Esophagus squamous epithelium (tissue), 5 donors: Measurements from ENCODE around the gene ROR2. TPM values are rescaled to one million over a fixed set of nuclear protein-coding genes. Genes with fewer than 3 reads are reported as not detected.

Source experiments
- DNase-seq: peaks from one replicate; lab custom pipeline; 2025; lab: John Stamatoyannopoulos, UW
- H3K27ac ChIP-seq, 4 donors: fragments of 200-600 bp; sonication (generic); one replicate each; pipeline ENCODE4 v1.5.1; 2016 to 2019; ENCODE audit warnings: mild to moderate bottlenecking in 1 of 4
- H3K27me3 ChIP-seq, 4 donors: fragments of 200-600 bp; sonication (generic); 1 replicate in 3 of 4; 2 replicates in 1 of 4; pipeline versions ENCODE4 v1.5.1 to v1.6.0; 2017 to 2021; ENCODE audit warnings: antibody characterized with exemption in 1 of 4
- H3K36me3 ChIP-seq, 3 donors: fragments of 200-600 bp; sonication (generic); one replicate each; pipeline ENCODE4 v1.5.1; 2016 to 2019
- H3K4me1 ChIP-seq, 3 donors: fragments of 200-600 bp; sonication (generic); one replicate each; pipeline ENCODE4 v1.5.1; 2017 to 2019
- H3K4me3 ChIP-seq, 4 donors: fragments of 200-600 bp; sonication (generic); 1 replicate in 3 of 4; 2 replicates in 1 of 4; pipeline ENCODE4 v1.5.1; 2016 to 2019; ENCODE audit warnings: mild to moderate bottlenecking in 2 of 4, moderate library complexity in 1 of 4
- H3K9me3 ChIP-seq, 3 donors: fragments of 200-600 bp; sonication (generic); one replicate each; pipeline ENCODE4 v1.5.1; 2016 to 2019
- CTCF ChIP-seq, 6 experiments: fragments of 450-650 bp in 4 of 6; fragments of 200-600 bp in 2 of 6; sonication (generic) in 2 of 6; IDR thresholded peaks; one replicate each; pipeline ENCODE4 v1.5.1; 2016 to 2019; ENCODE audit warnings: antibody characterized with exemption in 6 of 6, mild to moderate bottlenecking in 4 of 6, moderate library complexity in 4 of 6
- POLR2A ChIP-seq, 4 donors: fragments of 450-650 bp; IDR thresholded peaks; one replicate each; pipeline ENCODE4 v1.6.1; 2017; ENCODE audit warnings: antibody characterized with exemption in 4 of 4, mild to moderate bottlenecking in 4 of 4, moderate library complexity in 3 of 4
- WGBS, 2 donors: methylation state at CpG; one replicate each; pipeline ENCODE4 v1.1.5; 2018; 5-methylcytosine and 5-hydroxymethylcytosine counted together
- intact Hi-C: fragments of 100-400 bp; cut with DNase I; formaldehyde crosslinking; loops from one replicate; pipeline ENCODE4 v1.15.0; 2022
- total RNA-seq, 4 donors: library from RNA; depleted of rRNA; stranded (reverse); fragments of >200 nt; gene quantifications; one replicate each; pipeline ENCODE4 v1.1.0, GENCODE V29; 2016
- donor health status: DM: yes; HTN: yes; CAD: no.

Gene ROR2
- total RNA-seq, 4 donors from 2014 or later: 0.68 to 12.6 (median 3.7) TPM

- WGBS, 2 donors: 21 to 25% methylated on average over 4 of the region's 4 CpGs
- no peak for DNase-seq
These were observed 378.0 kb downstream of the ROR2 start for GRCh38 chr9:91572044-91572443.

GRCh38 chr9:91571036-91571435 lies 379.0 kb downstream of the ROR2 start:
- intact Hi-C loops: no loop called here
- TF ChIP-seq POLR2A (IDR thresholded peaks at IDR 0.05) (no peak), CTCF (IDR thresholded peaks at IDR 0.05) (no peak)
- no peak overlapping the region for H3K4me3 ChIP-seq
- H3K36me3 ChIP-seq: no peaks in the 10 kb centered on the region
- H3K9me3 ChIP-seq: peaks cover 0 to 17% (median 10%) of the 10 kb centered on the region in 3 donors
- no peak overlapping the region for H3K27ac ChIP-seq
- peaks cover 0 to 86% (median 4%) of the 10 kb centered on the region in 4 donors for H3K27me3 ChIP-seq
- no peak for DNase-seq
- peaks cover 0 to 21% (median 7%) of the 10 kb centered on the region in 3 donors for H3K4me1 ChIP-seq

More at GRCh38 chr9:91572044-91572443, 378.0 kb downstream of the ROR2 start:
- Histone ChIP-seq H3K9me3 (peaks cover 0 to 17% (median 10%) of the 10 kb centered on the region in 3 donors), H3K27ac (no peak overlapping the region), H3K27me3 (peaks cover 0 to 90% (median 4%) of the 10 kb centered on the region in 4 donors), H3K4me3 (no peak overlapping the region), H3K4me1 (peaks cover 0 to 21% (median 7%) of the 10 kb centered on the region in 3 donors), H3K36me3 (no peaks in the 10 kb centered on the region)
- TF ChIP-seq POLR2A (IDR thresholded peaks at IDR 0.05) (no peak), CTCF (IDR thresholded peaks at IDR 0.05) (no peak)
- intact Hi-C loops: no loop called here

DNA sequence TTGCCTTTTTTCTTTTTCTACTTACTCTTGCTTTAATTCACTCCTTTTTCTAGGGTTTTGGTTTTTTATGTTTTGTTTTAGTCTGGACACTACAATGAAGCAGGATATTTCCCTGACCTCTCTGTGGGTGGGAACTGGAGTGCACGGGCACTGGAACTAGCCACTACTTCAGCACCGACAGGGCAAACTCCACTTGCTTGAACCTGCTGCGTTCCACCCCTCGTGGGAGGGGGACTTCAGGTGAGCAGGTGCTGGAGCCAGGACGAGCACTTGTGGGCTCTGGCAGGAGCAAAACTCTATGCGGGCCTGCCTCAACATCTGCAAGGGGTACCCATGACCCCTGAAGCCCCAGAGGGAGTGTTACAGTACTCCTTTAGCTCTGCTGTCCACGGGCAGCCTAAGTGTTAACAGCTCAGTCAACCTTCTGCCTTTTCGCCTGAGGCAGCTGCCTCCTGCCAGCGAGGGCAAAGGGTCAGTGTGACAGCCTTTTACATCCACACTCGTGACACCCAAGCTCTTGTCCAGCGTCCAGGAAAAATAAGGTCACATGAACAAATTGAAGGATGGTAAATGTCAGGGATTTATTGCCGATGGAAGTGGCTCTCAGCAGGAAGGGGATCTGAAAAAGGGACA lies 382.3 kb downstream of the ROR2 start:
- Histone ChIP-seq H3K27ac (no peak overlapping the region), H3K36me3 (no peaks in the 10 kb centered on the region), H3K4me1 (peaks cover 0 to 17% (median 4%) of the 10 kb centered on the region in 3 donors), H3K4me3 (no peak overlapping the region), H3K9me3 (peaks cover 0 to 17% (median 10%) of the 10 kb centered on the region in 3 donors), H3K27me3 (peaks cover 0 to 84% (median 4%) of the 10 kb centered on the region in 4 donors)
- WGBS, 2 donors: 78 to 100% methylated on average over 2 to 7 of the region's 12 CpGs
- DNase-seq: no peak
- TF ChIP-seq POLR2A (IDR thresholded peaks at IDR 0.05): no peak
- no peak for TF ChIP-seq CTCF (IDR thresholded peaks at IDR 0.05)
- intact Hi-C loops: no loop called here

DNA sequence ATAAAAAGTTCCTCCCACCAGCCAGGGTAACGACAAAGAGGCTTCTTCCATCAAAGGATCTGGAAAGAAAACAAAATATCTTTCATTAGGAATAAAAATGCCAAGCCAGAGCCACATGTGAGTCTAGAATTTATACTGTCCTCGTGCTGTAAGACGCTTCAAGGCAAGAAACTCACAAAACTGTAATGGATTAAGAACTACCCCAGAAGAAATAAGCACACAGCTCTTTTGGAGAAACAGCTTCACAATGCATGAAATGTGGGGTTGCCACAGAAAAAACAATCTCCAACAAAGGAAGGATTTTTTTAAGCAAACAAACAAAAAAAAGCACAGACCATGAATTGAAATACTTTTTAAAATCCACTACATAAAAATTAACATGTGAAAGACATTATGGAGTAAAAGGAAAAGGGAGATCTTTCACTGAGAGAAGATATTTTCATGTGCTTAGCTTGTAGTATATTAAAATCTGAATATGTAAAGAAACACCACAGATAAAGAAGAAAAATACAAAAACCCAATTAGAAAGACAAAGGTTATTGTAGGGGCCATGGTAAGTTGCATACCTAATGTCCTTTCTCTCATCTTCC lies 385.9 kb downstream of the ROR2 start:
- 60 to 71% methylated on average over 3 of the region's 3 CpGs for WGBS, 2 donors
- H3K4me3 ChIP-seq: no peak overlapping the region
- intact Hi-C loops: no loop called here
- TF ChIP-seq POLR2A (IDR thresholded peaks at IDR 0.05) (no peak), CTCF (IDR thresholded peaks at IDR 0.05) (no peak)
- no peaks in the 10 kb centered on the region for H3K4me1 ChIP-seq
- H3K9me3 ChIP-seq: peaks cover 0 to 9% (median 0%) of the 10 kb centered on the region in 3 donors
- H3K36me3 ChIP-seq: no peaks in the 10 kb centered on the region
- H3K27me3 ChIP-seq: peaks cover 0 to 84% (median 0%) of the 10 kb centered on the region in 4 donors
- no peak for DNase-seq
- no peak overlapping the region for H3K27ac ChIP-seq

- no peak for TF ChIP-seq CTCF (IDR thresholded peaks at IDR 0.05)
- TF ChIP-seq POLR2A (IDR thresholded peaks at IDR 0.05): no peak
- DNase-seq: no peak
- 44 to 49% methylated on average over 3 of the region's 3 CpGs for WGBS, 2 donors
- H3K4me1 ChIP-seq: no peaks in the 10 kb centered on the region
- H3K4me3 ChIP-seq: no peak overlapping the region
- H3K9me3 ChIP-seq: no peaks in the 10 kb centered on the region
- no peak overlapping the region for H3K27ac ChIP-seq
- peaks cover 0 to 74% (median 0%) of the 10 kb centered on the region in 4 donors for H3K27me3 ChIP-seq
- intact Hi-C loops: no loop called here
- no peaks in the 10 kb centered on the region for H3K36me3 ChIP-seq
These were observed 387.6 kb downstream of the ROR2 start for GRCh38 chr9:91562416-91562815.
